IPS DF 4.7 (cell line): ENCODE data around the gene ALDH3A2.
"Not testable (repeated sequence)": the region's sequence is repeated elsewhere in the genome, so short reads cannot be mapped to it uniquely, and the experiment has no call there.

Experiments used
- DNase-seq: peaks from one replicate; pipeline ENCODE4 v3.0.0-alpha.2; 2013; ENCODE audit warnings: low spot score; ENCODE audit errors: extremely low read depth

Gene ALDH3A2

GRCh38 chr17:19650826-19651225 is 2.3 kb downstream of the ALDH3A2 start:
- no peak for DNase-seq

DNA sequence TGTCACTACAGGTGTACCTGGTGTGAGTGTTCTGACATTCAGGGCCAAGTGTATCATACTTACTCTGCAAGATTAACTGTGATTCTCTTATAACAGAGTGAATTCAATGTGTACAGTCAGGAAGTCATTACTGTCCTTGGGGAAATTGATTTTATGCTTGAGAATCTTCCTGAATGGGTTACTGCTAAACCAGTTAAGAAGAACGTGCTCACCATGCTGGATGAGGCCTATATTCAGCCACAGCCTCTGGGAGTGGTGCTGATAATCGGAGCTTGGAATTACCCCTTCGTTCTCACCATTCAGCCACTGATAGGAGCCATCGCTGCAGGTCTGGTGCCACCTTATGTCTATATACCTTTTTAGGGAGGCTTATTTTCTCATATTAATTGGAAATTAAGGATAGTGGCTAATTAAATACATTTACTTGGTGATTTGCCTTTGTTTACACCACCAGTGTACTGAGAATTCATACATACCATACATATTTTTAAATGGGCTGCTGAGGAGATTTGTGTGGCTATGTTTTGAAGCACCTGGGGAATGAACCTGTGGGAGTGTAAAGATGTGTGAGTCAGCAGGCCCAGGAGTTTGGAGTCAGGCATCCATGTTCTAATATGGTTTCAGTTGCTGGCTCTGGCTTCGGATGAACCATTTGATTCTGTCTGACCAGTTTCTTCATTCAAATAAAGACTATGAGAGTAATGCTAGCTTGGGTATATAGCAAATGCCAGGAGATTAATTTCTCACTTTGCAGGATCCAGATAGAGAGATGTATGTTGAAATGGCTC is 3.1 kb downstream of the ALDH3A2 start:
- DNase-seq: no peak

DNA sequence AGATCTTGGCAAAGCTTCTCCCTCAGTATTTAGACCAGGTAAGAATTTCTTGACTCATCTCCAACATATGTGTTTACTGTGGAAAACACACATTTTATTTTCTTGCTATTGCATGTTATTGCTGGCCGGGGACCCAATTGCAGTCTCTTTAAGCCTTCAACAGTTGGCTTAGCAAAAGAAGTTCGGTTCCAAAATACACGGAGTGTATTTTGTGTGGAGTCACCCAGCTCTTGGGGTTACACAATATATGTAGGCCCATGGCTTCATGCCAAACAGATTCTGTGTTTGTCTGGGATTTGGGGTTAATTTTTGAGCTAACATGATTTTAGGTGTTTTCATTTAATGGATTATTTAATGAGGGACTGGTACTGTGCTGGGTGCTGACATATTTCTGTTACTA is 4.0 kb downstream of the ALDH3A2 start:
- no peak for DNase-seq

GRCh38 chr17:19654342-19654886 is 5.9 kb downstream of the ALDH3A2 start:
- DNase-seq: no peak

- no peak for DNase-seq
These were observed 6.3 kb downstream of the ALDH3A2 start for GRCh38 chr17:19654896-19655295.

DNA sequence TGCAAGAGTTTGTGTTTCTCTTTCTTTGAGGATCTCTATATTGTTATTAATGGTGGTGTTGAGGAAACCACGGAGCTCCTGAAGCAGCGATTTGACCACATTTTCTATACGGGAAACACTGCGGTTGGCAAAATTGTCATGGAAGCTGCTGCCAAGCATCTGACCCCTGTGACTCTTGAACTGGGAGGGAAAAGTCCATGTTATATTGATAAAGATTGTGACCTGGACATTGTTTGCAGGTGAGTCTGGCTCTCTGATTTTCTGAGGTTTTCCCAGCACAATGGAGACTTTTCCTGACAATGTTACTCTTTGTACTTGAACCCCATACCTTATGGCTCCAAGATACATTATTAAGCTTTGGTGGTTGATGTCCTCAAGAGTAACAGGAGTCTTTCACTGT is 7.8 kb downstream of the ALDH3A2 start:
- DNase-seq: no peak

DNA sequence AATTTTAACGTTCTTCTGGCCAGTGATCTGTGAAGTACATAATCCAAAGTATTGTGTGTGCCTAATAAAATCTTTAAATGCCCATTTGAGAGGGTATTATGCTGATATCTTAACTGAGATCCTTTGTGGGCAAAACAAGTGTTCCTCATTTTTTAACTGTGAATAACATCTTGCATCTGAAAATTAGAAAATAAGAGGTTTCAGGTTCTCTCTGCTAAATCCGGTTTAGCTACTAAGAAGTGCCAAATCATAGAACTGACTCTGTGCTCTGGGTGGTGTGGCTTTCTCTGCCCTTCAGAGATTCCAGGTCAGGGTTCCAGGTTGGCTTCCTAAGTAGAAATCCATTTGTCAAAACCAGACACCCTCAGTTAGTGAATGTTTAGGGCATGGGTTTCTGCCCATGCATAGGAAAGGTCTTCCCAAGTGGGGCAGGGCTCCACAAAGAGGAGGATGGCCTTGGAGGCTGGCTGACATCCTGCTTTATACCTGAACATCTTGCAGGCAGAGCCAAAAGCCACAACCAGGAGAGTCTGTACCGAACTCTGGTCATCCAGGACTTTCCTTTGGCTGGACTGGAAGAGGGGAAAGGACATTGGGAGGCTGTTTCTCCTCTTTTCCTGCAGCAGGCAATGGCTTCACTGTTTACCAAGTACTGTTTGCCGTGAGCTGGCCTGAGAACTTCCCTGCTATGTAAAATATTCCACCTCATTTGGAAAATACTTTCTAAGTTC is 8.5 kb downstream of the ALDH3A2 start:
- no peak for DNase-seq

GRCh38 chr17:19659366-19660177 is 11.0 kb downstream of the ALDH3A2 start:
- DNase-seq: no peak

DNA sequence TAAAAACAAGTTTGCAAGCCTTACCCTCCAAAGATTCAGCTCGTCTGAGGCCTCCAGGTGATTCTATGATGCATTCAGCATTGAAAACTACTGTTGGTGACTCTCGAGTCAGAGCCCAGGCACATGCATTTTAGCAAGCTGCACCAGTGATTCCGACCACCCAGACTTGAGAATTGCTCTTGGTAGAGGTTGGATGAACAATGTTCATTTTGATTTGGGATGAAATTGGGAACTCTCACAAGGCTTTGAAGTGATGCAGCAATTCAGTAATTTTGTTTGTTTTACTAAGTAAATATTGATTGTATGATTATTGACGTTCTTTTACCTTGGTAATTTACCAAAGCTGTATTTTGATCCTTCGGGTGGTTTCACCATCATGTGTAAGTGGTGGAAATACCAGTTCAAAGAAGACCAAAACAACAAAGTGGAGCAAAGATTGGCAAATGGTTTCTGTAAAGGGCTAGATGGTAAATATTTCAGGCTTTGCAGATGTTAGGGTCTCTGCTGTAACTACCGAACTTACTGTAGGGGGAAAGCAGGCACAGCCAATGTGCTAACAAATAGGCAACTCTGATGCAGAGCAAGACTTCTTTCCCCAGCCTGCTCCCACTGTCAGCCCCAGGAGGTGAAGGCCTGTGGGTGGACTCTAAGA is 11.8 kb downstream of the ALDH3A2 start:
- DNase-seq: no peak

DNA sequence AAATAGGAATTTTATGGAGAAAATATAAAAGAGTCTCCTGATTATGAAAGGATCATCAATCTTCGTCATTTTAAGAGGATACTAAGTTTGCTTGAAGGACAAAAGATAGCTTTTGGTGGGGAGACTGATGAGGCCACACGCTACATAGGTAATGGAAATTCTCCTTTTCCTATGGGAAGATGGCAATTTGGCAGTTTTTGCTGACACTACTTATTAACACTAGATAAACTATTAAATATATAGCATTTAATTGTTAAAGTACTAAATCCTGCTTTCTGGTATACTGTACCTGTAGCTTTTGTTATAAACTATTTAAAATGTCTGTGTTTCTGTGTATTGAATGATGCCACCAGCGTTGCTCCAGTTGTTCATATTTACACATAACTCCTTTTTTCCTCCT is 12.6 kb downstream of the ALDH3A2 start:
- DNase-seq: no peak

- DNase-seq: no peak
These were observed 14.5 kb downstream of the ALDH3A2 start for GRCh38 chr17:19663097-19663496.

DNA sequence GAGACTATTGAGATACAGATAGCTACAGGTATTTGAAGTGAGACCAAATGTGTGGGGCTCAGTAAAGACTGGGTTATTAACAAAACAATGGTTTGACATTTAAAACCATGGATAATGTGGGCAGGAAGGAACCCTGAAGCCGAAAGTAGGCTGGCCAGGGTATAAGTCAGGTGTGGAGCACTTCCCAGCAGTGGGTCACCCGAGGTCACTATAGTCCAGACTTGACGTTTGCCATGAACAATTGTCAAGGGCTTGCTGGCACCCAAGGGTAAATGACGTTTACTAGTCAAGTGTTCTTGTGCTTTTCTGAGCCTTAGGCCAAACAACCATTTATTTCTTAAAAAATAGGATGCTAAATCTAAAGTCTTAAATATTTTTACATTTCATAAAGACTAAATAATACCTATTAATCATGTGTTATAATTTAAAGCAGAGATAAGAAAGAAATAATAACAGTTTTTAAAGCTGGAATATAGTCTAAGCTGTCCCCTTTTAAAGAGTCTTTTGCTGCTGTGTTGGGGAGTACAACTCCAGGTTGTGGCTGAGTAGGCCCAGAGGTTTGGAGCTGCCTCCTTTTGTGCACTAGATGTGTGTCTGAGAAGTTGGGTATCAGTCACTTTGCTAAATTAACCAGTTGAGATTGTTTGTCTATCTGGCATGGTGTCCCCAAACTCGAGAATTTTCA is 15.7 kb downstream of the ALDH3A2 start:
- no peak for DNase-seq

DNA sequence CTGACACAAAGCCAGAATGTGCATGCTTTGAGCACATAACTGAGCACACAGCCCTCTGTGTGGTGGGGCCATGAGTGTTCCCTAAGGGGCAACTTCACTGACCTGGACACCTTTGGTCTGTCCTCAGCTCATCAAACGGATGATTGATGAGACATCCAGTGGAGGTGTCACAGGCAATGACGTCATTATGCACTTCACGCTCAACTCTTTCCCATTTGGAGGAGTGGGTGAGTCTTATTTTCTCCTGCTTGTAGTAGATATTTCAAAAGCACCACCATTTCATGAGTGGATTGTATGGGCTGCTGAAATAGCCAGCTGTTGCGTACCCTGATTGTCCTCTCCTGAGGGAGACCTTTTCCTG is 16.2 kb downstream of the ALDH3A2 start:
- DNase-seq: no peak

GRCh38 chr17:19669680-19670079 is 21.1 kb downstream of the ALDH3A2 start:
- DNase-seq: not testable (repeated sequence)

DNA sequence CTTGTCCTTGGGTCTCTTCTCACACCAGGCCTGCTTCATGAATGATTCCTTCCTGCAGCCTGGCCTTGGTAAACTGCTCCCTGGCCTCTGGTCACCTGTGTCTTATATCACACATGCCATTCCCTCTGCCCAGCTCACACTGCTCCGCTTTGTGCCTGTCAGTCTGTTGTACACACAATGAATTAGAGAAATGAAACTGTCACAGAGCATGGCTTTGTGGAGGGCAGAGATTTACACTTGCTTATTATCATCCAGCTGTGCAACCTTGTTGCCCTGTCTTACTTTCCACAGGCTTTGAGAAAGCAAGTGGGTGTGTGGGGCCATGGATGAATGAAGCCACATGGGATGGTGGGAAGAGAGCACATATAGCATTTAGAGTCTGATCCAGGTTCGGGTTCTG is 22.4 kb downstream of the ALDH3A2 start:
- no peak for DNase-seq

GRCh38 chr17:19671433-19671832 is 22.9 kb downstream of the ALDH3A2 start:
- no peak for DNase-seq

GRCh38 chr17:19672009-19672750 is 23.6 kb downstream of the ALDH3A2 start:
- no peak for DNase-seq

DNA sequence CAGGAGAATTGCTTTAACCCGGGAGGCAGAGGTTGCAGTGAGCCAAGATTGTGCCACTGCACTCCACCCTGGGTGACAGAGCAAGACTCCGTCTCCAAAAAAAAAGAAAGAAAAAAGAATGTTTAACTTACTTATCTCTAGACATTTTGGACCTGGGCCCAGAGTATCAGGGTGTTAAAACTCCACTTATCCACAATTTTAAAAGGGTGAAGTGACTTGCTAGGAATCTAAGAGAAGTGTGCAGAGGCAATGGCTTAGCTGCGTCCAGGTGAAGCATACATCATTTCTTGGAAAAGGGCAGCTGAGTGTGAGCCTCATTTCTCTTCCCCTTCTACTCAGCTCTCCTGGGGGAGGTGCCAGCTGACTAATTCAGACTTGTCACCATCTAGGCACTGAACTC is 25.1 kb downstream of the ALDH3A2 start:
- DNase-seq: no peak

- DNase-seq: no peak
These were observed 28.3 kb downstream of the ALDH3A2 start for GRCh38 chr17:19676896-19677295.
